Skeletal muscle tissue (tissue), 4 donors: ENCODE results near the gene MRPL45. TPM values are rescaled to one million over a fixed set of nuclear protein-coding genes. Genes with fewer than 3 reads are reported as not detected.
A peak's percentile ranks its signal among the peaks of the same experiment; 100 is the strongest.

Source experiments
- H3K27ac ChIP-seq: one replicate; pipeline ENCODE4 v1.7.0; 2013; ENCODE audit warnings: mild to moderate bottlenecking, low read depth, low read length, inconsistent platforms
- H3K27me3 ChIP-seq, 3 donors: one replicate each; pipeline ENCODE4 v1.7.0; 2013; ENCODE audit warnings: low read length in 3 of 3; ENCODE audit not compliant: control insufficient read depth in 3 of 3, insufficient read depth in 3 of 3
- H3K36me3 ChIP-seq, 3 donors: one replicate each; pipeline ENCODE4 v1.7.0; 2013; ENCODE audit warnings: low read length in 3 of 3; ENCODE audit not compliant: control insufficient read depth in 3 of 3, insufficient read depth in 3 of 3
- H3K4me1 ChIP-seq, 3 donors: one replicate each; pipeline ENCODE4 v1.7.0; 2013; ENCODE audit warnings: low read length in 3 of 3, mild to moderate bottlenecking in 3 of 3; ENCODE audit not compliant: control insufficient read depth in 3 of 3, insufficient read depth in 3 of 3
- H3K4me3 ChIP-seq, 3 donors: one replicate each; pipeline ENCODE4 v1.7.0; 2013; ENCODE audit warnings: low read length in 3 of 3
- H3K9ac ChIP-seq, 3 donors: one replicate each; pipeline ENCODE4 v1.7.0; 2013; ENCODE audit warnings: low read length in 3 of 3, mild to moderate bottlenecking in 3 of 3, moderate library complexity in 2 of 3, low read depth in 1 of 3
- H3K9me3 ChIP-seq, 3 donors: one replicate each; pipeline ENCODE4 v1.7.0; 2013; ENCODE audit warnings: low read length in 3 of 3; ENCODE audit not compliant: control insufficient read depth in 3 of 3
- total RNA-seq: library from RNA; depleted of rRNA; stranded (reverse); fragments of >200 nt; gene quantifications from one replicate; pipeline ENCODE4 v1.2.3, GENCODE V29; 2014
- donor health status: Osteomylitis.

The MRPL45 gene
- total RNA-seq, 1 donor from 2014 or later: 45.4 TPM

DNA sequence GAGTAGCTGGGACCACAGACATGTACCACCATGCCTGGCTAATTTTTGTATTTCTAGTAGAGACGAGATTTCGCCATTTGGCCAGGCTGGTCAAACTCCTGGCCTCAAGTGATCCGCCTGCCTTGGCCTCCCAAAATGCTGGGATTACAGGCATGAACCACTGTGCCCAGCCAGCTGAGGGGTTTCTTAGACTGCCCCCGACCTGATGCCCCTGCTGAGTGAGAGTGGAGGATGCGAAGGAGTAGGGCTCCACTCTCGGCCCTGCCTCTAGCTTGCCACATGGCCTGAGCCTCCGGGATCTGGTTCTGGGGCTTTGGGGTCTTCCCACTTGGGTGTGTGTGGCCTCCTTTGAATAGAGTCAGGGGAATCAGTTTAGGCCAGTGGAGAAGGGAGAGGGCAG lies 35.8 kb downstream of the MRPL45 start:
- Histone ChIP-seq H3K4me1 (peaks cover 0 to under 1% (median 0%) of the 10 kb centered on the region in 3 donors), H3K9me3 (no peaks in the 10 kb centered on the region), H3K9ac (no peak overlapping the region), H3K27me3 (peaks cover 3 to 16% (median 12%) of the 10 kb centered on the region in 3 donors), H3K27ac (no peak overlapping the region), H3K36me3 (no peaks in the 10 kb centered on the region), H3K4me3 (no peak overlapping the region)

DNA sequence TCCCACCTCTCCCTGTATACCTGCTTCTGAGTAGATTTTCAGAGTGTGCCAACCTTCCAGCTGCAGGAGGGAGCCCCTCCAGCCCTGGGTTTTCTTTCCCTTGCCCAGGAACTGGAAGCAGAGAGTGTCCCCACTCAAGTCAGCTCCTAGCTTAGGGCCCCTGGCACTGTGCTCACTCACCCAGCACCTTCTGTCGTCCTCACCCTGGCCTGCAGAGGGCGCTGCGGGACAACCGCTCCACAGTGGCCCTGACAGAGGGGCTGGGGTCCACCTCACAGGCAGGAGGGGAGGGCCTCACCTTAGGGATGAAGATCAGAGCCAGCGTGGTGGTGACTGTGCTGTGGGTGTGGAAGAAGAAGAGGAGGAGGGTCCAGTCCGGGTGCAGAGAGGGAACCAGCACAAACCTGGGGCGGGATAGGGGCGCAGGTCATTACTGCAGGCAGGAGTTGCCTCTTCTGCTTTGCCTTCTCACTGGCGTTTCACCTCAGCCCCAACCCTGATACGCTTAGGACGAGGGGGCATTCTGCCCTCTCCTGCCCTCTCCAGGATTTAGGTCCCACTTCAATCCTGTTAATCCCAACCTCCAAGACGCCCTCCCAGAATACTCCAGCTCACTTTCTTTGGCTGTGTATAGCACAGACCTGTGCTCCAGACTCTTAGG lies 36.8 kb downstream of the MRPL45 start:
- Histone ChIP-seq H3K27ac (no peak overlapping the region), H3K4me1 (peaks cover 0 to 6% (median 5%) of the 10 kb centered on the region in 3 donors), H3K9ac (no peak overlapping the region), H3K27me3 (peaks cover 3 to 16% (median 12%) of the 10 kb centered on the region in 3 donors), H3K36me3 (no peaks in the 10 kb centered on the region), H3K9me3 (no peaks in the 10 kb centered on the region), H3K4me3 (no peak overlapping the region)

DNA sequence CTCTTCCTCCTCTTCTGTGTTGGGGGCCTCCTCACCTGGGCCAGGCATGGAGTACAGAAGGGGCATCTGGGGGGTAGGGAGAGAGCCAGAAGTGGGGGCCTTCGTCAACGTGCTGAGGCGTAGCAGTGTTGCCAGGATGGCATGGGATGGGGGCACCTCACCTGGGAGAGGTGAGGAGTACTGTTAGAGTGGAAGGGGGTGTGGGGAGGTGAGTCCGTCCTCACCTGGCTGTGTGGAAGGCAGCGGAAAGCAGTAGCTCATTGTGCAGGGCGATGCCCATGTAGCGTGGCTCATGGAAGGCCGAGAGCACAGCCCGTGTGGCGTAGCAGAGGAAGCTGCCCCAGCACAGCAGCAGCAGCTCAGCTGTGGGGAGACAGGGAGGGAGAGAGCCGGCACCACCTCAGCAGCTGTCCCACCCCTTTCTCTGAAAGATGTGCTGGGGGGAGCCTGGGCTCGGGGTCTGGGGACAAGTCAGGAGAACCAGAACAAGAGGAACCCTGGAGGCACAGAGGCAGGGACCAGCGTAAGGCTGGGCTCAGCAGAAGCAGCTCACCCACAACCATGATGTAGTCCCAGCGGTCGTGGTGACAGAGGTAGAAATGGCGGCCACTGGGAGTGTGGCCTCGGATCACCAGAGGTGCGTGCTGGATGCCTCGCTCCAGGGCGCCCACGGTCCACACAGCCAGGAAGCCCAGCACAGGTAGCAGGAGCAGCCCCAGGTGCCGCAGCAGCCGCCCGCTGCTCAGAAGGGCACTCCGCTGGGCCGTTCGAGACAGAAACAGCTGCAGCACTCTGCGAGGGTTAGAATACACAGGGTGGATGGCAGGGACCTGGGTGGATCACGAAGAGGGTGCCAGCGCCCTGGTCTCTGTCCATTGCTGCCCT lies 37.8 kb downstream of the MRPL45 start:
- Histone ChIP-seq H3K4me1 (peaks cover 0 to 6% (median 5%) of the 10 kb centered on the region in 3 donors), H3K9me3 (no peaks in the 10 kb centered on the region), H3K27me3 (peaks cover 3 to 16% (median 12%) of the 10 kb centered on the region in 3 donors), H3K36me3 (no peaks in the 10 kb centered on the region), H3K9ac (no peak overlapping the region), H3K27ac (no peak overlapping the region), H3K4me3 (no peak overlapping the region)

DNA sequence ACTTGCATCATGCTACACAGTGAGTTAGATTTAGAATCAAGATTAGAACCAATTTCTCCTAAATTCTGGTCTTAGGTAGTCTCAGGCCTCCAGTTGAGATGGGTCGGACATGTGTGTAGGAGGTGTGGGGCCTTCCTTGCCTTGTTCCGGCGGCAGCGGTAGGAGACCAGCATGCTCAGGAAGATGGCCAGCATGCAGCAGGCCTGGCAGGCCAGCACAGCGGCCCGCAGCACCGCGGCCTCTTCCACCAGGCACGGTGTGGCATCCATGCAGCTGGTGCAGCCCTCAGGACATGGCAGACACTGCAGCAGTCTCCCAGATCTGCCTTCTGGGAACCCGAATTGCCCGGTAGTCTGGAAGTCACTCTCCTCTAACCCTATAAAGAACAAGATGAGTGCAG lies 39.9 kb downstream of the MRPL45 start:
- Histone ChIP-seq H3K27me3 (peaks cover 3 to 16% (median 12%) of the 10 kb centered on the region in 3 donors), H3K36me3 (no peaks in the 10 kb centered on the region), H3K4me3 (no peak overlapping the region), H3K9me3 (no peaks in the 10 kb centered on the region), H3K9ac (no peak overlapping the region), H3K4me1 (peaks cover 3 to 8% (median 5%) of the 10 kb centered on the region in 3 donors), H3K27ac (no peak overlapping the region)

DNA sequence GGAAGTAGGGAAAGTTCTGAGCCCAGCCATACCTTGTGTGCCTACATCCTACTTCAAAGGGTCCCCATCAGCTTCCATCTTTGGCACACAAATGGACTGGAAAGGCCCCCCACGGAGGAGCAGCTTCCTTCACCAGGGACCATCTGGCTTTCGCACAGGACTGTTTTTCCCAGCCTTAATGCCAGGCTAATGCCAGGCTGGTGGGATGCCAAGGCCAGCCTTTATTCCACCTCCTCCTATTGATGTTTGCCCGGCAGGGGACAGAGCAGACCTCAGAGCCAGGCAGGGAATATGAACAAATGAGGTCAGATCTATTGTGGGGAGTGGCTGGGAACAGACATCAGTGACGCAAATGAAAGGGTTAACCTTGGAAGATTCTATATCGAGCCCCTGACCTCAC lies 41.1 kb downstream of the MRPL45 start:
- no peak overlapping the region for H3K4me3 ChIP-seq
- no peaks in the 10 kb centered on the region for H3K9me3 ChIP-seq
- H3K27me3 ChIP-seq: peaks cover 3 to 12% (median 10%) of the 10 kb centered on the region in 3 donors
- H3K4me1 ChIP-seq: peaks cover 3 to 8% (median 5%) of the 10 kb centered on the region in 3 donors
- no peak overlapping the region for H3K27ac ChIP-seq
- no peak overlapping the region for H3K9ac ChIP-seq
- no peaks in the 10 kb centered on the region for H3K36me3 ChIP-seq

DNA sequence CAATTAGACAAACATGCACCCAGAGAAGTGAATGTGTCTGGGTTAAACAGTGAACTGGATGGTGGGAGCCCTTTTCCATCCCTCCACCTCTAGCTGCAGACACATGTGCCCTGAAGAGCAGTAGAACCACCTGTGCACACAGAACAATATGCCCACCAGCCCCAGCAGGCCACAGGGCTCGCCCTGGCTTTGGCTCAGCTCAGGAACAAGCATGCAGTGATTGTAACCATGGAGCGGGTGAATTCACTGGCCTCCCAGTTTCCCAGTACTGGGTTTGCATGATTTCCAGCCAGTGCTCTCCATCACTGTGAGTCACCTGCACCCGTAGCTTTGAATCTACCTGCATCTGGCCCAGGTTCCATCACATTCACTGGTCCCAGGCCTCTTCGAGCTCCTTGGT lies 41.6 kb downstream of the MRPL45 start:
- H3K27ac ChIP-seq: no peak overlapping the region
- no peak overlapping the region for H3K9ac ChIP-seq
- H3K4me3 ChIP-seq: no peak overlapping the region
- H3K4me1 ChIP-seq: peaks cover 3 to 8% (median 5%) of the 10 kb centered on the region in 3 donors
- H3K9me3 ChIP-seq: no peaks in the 10 kb centered on the region
- peaks cover 3 to 11% (median 8%) of the 10 kb centered on the region in 3 donors for H3K27me3 ChIP-seq
- H3K36me3 ChIP-seq: no peaks in the 10 kb centered on the region

DNA sequence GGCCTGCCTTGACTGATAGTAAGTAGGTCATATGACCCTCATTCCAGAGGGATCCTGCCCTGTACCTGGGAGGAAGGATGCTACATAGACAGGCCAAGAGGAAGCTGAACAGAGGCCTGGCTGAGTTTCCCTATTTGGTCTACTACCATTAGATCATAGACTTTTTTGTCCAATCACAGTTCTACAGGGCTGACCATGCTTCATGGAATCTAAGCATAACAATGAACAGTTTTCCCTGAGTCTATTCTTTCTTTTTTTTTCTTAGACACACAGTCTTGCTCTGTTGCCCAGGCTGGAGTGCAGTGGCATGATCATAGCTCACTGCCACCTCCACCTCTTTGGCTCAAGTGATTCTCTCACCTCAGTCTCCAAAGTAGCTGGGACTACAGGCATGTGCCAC lies 42.9 kb downstream of the MRPL45 start:
- Histone ChIP-seq H3K27me3 (peaks cover 3 to 4% (median 3%) of the 10 kb centered on the region in 3 donors), H3K36me3 (no peaks in the 10 kb centered on the region), H3K27ac (no peak overlapping the region), H3K4me1 (peaks cover 3 to 8% (median 5%) of the 10 kb centered on the region in 3 donors), H3K4me3 (no peak overlapping the region), H3K9me3 (no peaks in the 10 kb centered on the region), H3K9ac (no peak overlapping the region)

DNA sequence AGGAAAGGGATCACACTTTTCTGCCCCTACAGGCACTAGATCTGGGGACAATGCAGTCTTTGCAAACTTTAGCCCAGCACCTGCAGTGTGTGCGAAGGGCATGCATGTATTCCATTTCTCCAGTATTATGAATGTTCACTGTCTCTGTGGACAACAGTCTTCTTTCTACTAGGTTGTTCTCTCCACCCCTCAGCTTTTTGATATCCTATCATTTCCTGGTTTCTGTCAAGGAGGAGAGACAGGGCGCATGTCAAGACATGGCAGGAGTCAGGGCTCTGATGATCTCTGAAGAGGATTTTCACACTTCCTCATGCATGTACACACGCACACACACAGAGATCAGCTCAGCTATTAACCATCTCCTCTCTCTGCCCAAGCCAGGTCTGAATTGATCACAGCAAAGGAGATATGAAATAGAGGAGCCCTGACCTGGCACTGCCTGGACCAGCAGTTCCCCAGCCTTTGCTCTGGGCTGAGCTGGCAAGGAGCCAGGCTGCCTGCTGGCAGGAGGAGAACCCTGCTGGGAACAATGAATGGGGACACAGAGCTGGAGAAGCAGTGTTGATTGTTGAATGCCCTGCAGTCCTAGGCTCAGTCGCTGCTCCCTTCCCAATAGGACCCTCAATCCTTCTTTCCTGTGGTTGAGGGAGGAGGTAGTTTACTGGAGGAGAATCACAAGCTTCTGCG lies 44.2 kb downstream of the MRPL45 start:
- Histone ChIP-seq H3K9me3 (no peaks in the 10 kb centered on the region), H3K27ac (no peak overlapping the region), H3K27me3 (peaks cover 3 to 4% (median 3%) of the 10 kb centered on the region in 3 donors), H3K4me3 (no peak overlapping the region), H3K9ac (peak overlapping the region in 1 of 3 donors; percentile 6), H3K4me1 (peaks cover 3 to 8% (median 5%) of the 10 kb centered on the region in 3 donors), H3K36me3 (no peaks in the 10 kb centered on the region)

DNA sequence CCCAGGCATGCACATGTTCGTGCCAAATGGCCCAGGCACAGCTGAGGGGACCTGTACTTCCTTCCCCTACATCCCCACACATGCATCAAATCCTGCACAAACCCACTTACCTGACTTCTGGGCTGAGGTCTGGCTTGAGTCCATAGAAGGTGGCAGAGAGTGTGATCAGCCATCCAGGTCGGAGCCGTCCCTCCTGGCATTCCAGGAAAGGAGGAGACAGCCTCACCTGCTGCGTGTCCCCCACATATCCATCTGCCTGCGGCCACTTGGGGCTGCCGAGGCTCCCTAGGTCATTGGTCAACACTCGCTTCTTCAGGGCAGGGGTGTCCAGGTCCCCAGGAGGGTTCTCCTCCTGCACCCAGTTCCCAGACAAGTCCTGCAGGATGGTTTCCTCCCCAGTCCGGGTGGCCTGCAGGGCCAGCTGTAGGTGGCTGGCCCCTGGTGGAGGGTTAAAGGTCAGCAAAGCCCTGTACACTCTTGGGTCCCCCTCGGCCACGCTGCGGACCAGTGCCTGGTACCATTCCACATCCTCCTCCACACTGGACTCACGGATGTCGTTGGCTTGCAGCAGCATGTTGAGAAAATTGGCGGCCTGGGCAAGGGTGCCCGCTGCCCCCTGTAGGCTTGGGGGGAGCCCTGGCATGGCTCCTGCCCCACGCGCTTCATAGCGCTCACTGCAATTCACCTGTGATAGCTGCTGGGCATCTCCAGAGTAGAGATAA lies 46.1 kb downstream of the MRPL45 start:
- H3K9ac ChIP-seq: no peak overlapping the region
- H3K4me1 ChIP-seq: peaks cover under 1 to 8% (median 3%) of the 10 kb centered on the region in 3 donors
- H3K27ac ChIP-seq: no peak overlapping the region
- H3K4me3 ChIP-seq: no peak overlapping the region
- H3K36me3 ChIP-seq: no peaks in the 10 kb centered on the region
- H3K27me3 ChIP-seq: peaks cover 3 to 4% (median 3%) of the 10 kb centered on the region in 3 donors
- no peaks in the 10 kb centered on the region for H3K9me3 ChIP-seq
